ENCODE data around the gene UCN2. TPM values are rescaled to one million over a fixed set of nuclear protein-coding genes. Genes with fewer than 3 reads are reported as not detected.

UCN2 gene
- total RNA-seq, 2 donors from 2014 or later: 3.0 TPM; not detected in 1

- Histone ChIP-seq H3K27ac (no peak overlapping the region), H3K9me3 (no peaks in the 10 kb centered on the region), H3K4me1 (ENCODE audit: control insufficient read depth in 1 of 2, low read depth in 2 of 2) (peaks cover 7 to 10% of the 10 kb centered on the region in 2 donors), H3K27me3 (replicated peaks; ENCODE audit: insufficient read depth) (no peaks in the 10 kb centered on the region), H3K4me3 (no peak overlapping the region), H3K36me3 (peaks cover 6% of the 10 kb centered on the region)
- ATAC-seq (ENCODE audit: insufficient number of reproducible peaks, low FRiP score, low read depth): no peak
- no peak for TF ChIP-seq CTCF (IDR thresholded peaks at IDR 0.05)
- no peak for DNase-seq (ENCODE audit: low spot score)
Observed at GRCh38 chr3:48546203-48546829, 17.3 kb downstream of the UCN2 start.

- H3K4me3 ChIP-seq: no peak overlapping the region
- H3K27me3 ChIP-seq (replicated peaks; ENCODE audit: insufficient read depth): no peaks in the 10 kb centered on the region
- peaks cover 7 to 10% of the 10 kb centered on the region in 2 donors for H3K4me1 ChIP-seq (ENCODE audit: control insufficient read depth in 1 of 2, low read depth in 2 of 2)
- ATAC-seq (ENCODE audit: insufficient number of reproducible peaks, low FRiP score, low read depth) (no peak), DNase-seq (ENCODE audit: low spot score) (no peak)
- no peaks in the 10 kb centered on the region for H3K9me3 ChIP-seq
- peaks cover 6% of the 10 kb centered on the region for H3K36me3 ChIP-seq
- no peak for TF ChIP-seq CTCF (IDR thresholded peaks at IDR 0.05)
- H3K27ac ChIP-seq: no peak overlapping the region
Observed at GRCh38 chr3:48544141-48544540, 19.4 kb downstream of the UCN2 start.

GRCh38 chr3:48543271-48543866, 20.2 kb downstream of the UCN2 start:
- Histone ChIP-seq H3K4me1 (ENCODE audit: control insufficient read depth in 1 of 2, low read depth in 2 of 2) (peaks cover 7 to 10% of the 10 kb centered on the region in 2 donors), H3K36me3 (peaks cover 6% of the 10 kb centered on the region), H3K27ac (peak overlapping the region in 1 of 2 donors; percentile 20), H3K27me3 (replicated peaks; ENCODE audit: insufficient read depth) (no peaks in the 10 kb centered on the region), H3K4me3 (peak overlapping the region; percentile 18), H3K9me3 (no peaks in the 10 kb centered on the region)
- ATAC-seq (ENCODE audit: insufficient number of reproducible peaks, low FRiP score, low read depth) (no peak), DNase-seq (ENCODE audit: low spot score) (no peak)
- TF ChIP-seq CTCF (IDR thresholded peaks at IDR 0.05): no peak

- no peak for TF ChIP-seq CTCF (IDR thresholded peaks at IDR 0.05)
- Histone ChIP-seq H3K36me3 (peaks cover 27% of the 10 kb centered on the region), H3K9me3 (no peaks in the 10 kb centered on the region), H3K27ac (no peak overlapping the region), H3K4me1 (ENCODE audit: control insufficient read depth in 1 of 2, low read depth in 2 of 2) (peaks cover 4 to 7% of the 10 kb centered on the region in 2 donors), H3K4me3 (no peak overlapping the region), H3K27me3 (replicated peaks; ENCODE audit: insufficient read depth) (no peaks in the 10 kb centered on the region)
- DNase-seq (ENCODE audit: low spot score): no peak
- no peak for ATAC-seq (ENCODE audit: insufficient number of reproducible peaks, low FRiP score, low read depth)
Observed at GRCh38 chr3:48538451-48538850, 25.1 kb downstream of the UCN2 start.

- Histone ChIP-seq H3K9me3 (no peaks in the 10 kb centered on the region), H3K36me3 (peaks cover 27% of the 10 kb centered on the region), H3K4me3 (no peak overlapping the region), H3K4me1 (ENCODE audit: control insufficient read depth in 1 of 2, low read depth in 2 of 2) (no peaks in the 10 kb centered on the region), H3K27ac (no peak overlapping the region), H3K27me3 (replicated peaks; ENCODE audit: insufficient read depth) (no peaks in the 10 kb centered on the region)
- DNase-seq (ENCODE audit: low spot score) (no peak), ATAC-seq (ENCODE audit: insufficient number of reproducible peaks, low FRiP score, low read depth) (no peak)
- TF ChIP-seq CTCF (IDR thresholded peaks at IDR 0.05): no peak
Observed at GRCh38 chr3:48536785-48537184, 26.8 kb downstream of the UCN2 start.

All from thoracic aorta (tissue), 2 donors.